Heart left ventricle (tissue), 13 donors: ENCODE measurements around the gene PRAMEF4.
"Not testable (repeated sequence)": the region's sequence is repeated elsewhere in the genome, so short reads cannot be mapped to it uniquely, and the experiment has no call there.

Source experiments
- POLR2A ChIP-seq, 2 donors: fragments of 450-650 bp; IDR thresholded peaks; one replicate each; pipeline ENCODE4 v1.6.1; 2017; ENCODE audit warnings: antibody characterized with exemption in 2 of 2, mild to moderate bottlenecking in 2 of 2, moderate library complexity in 2 of 2
- TF ChIP-seq, protein P1 (sequence below), 12 donors: fragments of 200-600 bp; sonication (generic) in 4 of 12; IDR thresholded peaks; one replicate each; pipeline versions ENCODE4 v1.5.0 to v1.8.0; 2018 to 2022; ENCODE audit warnings: antibody characterized with exemption in 12 of 12, mild to moderate bottlenecking in 5 of 12
- donor health status: ischemic (EF 13 %, LVEDD 7.1; RV severe dilation, severe dysfunction).
- donor health status: DM: no; HTN: yes; CAD: no.
- donor health status: DM: no; HTN: no; CAD: no.
- donor health status: ischemic (EF 25% LVEDD 6.9; RV normal size, moderate dysfunction).
- donor health status: ischemic (EF 25% LVEDD 5.7; RV mildly dilated, moderate dysfunction).
- donor health status: ischemic (EF 35%, LVEDD 5.7; RV mildly dilated, moderate dysfunction).
- donor health status: nonischemic (EF 11% LVEDD 7.7; RV severe dilation, severe dysfunction).
- donor health status: DM: yes; HTN: yes; CAD: no.
- donor health status: PGD.
- donor health status: ischemic (EF 29% LVEDD 5.4; RV normal size, mild dysfunction).
- donor health status: nonischemic (EF 23%, LVEDD 6.1; RV moderate dilation, normal function).

DNA sequence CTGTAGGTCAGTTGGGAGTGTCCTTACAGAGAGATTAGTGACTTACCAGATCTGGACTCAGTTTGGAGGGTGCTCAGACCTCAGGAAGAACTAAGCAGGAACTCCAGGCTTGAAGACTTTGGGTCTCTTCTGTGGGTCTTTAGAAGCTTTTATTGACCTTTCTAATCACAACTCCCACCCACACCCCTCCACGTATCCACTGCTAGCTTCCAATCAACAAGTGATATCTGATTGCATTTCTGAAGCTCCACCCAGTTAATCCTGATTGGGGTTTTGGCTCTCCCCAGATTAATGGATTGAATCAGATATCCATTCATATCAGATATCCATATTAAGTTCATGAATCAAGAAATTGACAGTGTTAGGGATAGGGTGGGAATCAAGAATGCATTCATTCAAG, 12.2 kb upstream of the PRAMEF4 start, which contains the start of gene PRAMEF10:
- TF ChIP-seq, protein P1, sequence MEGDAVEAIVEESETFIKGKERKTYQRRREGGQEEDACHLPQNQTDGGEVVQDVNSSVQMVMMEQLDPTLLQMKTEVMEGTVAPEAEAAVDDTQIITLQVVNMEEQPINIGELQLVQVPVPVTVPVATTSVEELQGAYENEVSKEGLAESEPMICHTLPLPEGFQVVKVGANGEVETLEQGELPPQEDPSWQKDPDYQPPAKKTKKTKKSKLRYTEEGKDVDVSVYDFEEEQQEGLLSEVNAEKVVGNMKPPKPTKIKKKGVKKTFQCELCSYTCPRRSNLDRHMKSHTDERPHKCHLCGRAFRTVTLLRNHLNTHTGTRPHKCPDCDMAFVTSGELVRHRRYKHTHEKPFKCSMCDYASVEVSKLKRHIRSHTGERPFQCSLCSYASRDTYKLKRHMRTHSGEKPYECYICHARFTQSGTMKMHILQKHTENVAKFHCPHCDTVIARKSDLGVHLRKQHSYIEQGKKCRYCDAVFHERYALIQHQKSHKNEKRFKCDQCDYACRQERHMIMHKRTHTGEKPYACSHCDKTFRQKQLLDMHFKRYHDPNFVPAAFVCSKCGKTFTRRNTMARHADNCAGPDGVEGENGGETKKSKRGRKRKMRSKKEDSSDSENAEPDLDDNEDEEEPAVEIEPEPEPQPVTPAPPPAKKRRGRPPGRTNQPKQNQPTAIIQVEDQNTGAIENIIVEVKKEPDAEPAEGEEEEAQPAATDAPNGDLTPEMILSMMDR (IDR thresholded peaks at IDR 0.05), result not testable (repeated sequence)
- TF ChIP-seq POLR2A (IDR thresholded peaks at IDR 0.05), result not testable (repeated sequence)
